BJ (cell line): ENCODE data around the gene MPPED1. TPM values are rescaled to one million over a fixed set of nuclear protein-coding genes. Genes with fewer than 3 reads are reported as not detected.

Experiments
- CTCF ChIA-PET: fragments of 350-600 bp; formaldehyde crosslinking; extraction: SDS; loops from one replicate; lab custom pipeline; 2021; ENCODE audit warnings: antibody characterized with exemption, inconsistent platforms; lab: Yijun Ruan, JAX
- POLR2A ChIA-PET: fragments of 300-600 bp; sonication (Branson Sonifier 250); formaldehyde crosslinking; extraction: SDS; loops from one replicate; lab custom pipeline; 2021; ENCODE audit warnings: antibody characterized with exemption; lab: Charles Lee
- DNase-seq: peaks from one replicate; pipeline ENCODE4 v3.0.0-alpha.2; 2011; ENCODE audit warnings: low read depth
- H3K27me3 ChIP-seq: 2 replicates; pipeline ENCODE4 v1.6.0; 2011; ENCODE audit warnings: low read length; ENCODE audit not compliant: control insufficient read depth, insufficient read depth
- H3K36me3 ChIP-seq: 2 replicates; pipeline ENCODE4 v1.5.1; 2011; ENCODE audit warnings: low read length; ENCODE audit not compliant: control insufficient read depth, insufficient read depth
- H3K4me3 ChIP-seq: 2 replicates; pipeline ENCODE4 v1.5.1; 2011; ENCODE audit warnings: low read depth, mild to moderate bottlenecking, control low read depth, low read length
- polyA plus RNA-seq: library from polyadenylated mRNA; depleted of rRNA; stranded (reverse); fragments of >200 nt; gene quantifications from 2 replicates; pipeline ENCODE4 v1.2.3, GENCODE V29; 2011
- TF ChIP-seq, protein P1 (sequence below): IDR thresholded peaks from 2 replicates; pipeline ENCODE4 v1.5.1; 2011; ENCODE audit warnings: low read depth, mild to moderate bottlenecking, control low read depth, inconsistent platforms, low read length, moderate library complexity; ENCODE audit not compliant: insufficient read depth

Gene MPPED1
- polyA plus RNA-seq, 1 experiment, result not detected

DNA sequence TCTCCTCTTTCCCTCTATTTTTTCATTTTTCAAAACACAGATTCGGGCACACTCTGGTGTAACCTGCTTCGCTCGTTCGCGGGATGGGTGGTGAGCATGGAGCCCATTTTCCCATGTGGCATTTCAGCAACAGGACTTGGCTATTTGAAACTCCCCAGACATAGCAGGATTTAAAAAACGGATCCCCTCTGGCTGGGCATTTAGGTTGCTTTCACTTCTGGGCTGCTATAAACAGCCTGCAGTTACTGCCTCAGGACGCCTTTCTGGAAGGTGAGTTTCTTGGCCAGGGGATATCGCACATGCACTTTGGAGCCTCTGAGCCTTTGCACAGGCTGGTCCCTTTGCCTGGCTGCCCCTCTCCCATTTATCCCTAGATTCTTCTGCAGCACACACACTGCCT lies 2.8 kb upstream of the MPPED1 start:
- Histone ChIP-seq H3K36me3 (no peaks in the 10 kb centered on the region), H3K27me3 (peaks cover 21% of the 10 kb centered on the region), H3K4me3 (no peak overlapping the region)
- ChIA-PET CTCF (interaction anchor here (2.3 kb wide), 1 partner anchor 20 kb away, joined by 15 read pairs; no protein-coding TSS in a partner anchor), POLR2A (no interaction called here)
- TF ChIP-seq, protein P1, sequence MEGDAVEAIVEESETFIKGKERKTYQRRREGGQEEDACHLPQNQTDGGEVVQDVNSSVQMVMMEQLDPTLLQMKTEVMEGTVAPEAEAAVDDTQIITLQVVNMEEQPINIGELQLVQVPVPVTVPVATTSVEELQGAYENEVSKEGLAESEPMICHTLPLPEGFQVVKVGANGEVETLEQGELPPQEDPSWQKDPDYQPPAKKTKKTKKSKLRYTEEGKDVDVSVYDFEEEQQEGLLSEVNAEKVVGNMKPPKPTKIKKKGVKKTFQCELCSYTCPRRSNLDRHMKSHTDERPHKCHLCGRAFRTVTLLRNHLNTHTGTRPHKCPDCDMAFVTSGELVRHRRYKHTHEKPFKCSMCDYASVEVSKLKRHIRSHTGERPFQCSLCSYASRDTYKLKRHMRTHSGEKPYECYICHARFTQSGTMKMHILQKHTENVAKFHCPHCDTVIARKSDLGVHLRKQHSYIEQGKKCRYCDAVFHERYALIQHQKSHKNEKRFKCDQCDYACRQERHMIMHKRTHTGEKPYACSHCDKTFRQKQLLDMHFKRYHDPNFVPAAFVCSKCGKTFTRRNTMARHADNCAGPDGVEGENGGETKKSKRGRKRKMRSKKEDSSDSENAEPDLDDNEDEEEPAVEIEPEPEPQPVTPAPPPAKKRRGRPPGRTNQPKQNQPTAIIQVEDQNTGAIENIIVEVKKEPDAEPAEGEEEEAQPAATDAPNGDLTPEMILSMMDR, result no peak
- no peak for DNase-seq

DNA sequence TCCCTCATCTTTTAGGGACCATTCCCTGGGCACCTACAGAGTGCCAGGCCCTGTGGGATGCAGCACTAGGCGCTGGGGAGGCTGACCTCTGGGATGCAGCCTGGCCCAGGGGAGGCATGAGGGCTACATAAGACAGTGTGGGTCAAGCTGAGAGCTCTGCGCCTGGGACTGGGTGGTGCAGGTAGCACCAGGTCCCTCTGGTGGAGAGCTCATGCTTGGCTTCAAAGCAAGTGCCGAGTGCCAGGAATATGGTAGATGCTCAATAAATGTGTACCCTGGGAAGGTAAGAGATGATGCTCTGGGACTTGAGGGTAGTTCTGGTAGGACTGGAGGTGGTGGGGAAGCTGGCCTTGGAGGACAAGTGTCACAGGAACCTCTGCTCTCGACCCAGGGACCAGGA lies 2.0 kb upstream of the MPPED1 start:
- peaks cover 26% of the 10 kb centered on the region for H3K27me3 ChIP-seq

DNA sequence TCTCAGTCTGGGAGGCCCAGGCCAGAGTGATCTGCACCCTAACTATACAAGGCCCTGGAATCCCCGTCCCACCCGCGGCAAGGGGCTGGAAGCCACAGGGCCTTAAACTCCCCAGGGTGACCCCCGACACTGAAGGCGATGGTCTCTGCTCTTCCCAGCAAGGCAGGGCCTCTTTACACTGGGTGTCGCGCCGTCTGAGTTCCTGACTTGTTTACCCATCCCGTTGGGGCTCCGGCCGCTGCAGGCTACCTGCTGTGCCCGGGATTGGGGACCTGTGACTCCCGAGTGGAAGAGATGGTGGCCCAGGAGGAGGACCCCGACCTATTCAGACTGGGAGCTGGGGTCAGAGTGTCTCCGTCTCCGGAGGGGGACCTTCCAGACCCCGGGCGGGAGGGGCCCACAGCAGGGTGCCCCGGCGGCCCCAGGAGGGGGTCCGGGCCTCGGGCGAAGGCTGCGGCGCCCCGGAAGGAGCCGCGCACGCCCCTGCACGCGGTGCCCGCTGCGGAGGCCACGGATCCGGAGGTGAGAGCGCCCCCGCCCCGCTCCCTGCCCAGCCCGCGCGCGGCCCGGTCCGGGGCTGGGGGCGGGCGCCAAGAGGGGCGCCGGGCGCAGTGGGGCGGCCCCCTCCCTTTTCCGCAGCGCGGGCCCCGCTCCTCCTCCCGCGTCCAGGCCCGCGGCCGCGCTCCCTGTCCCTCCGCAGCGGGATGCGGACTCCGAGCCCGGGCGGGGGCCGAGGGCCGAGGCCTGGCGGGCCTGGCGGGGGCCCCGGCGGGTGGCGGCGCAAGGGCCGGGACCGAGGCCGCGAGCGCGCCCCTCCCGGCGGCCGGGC lies 560 bp upstream of the MPPED1 start:
- H3K4me3 ChIP-seq, result no peak overlapping the region
- TF ChIP-seq, protein P1, result no peak
- CTCF ChIA-PET, result no interaction called here
- POLR2A ChIA-PET, result no interaction called here
- no peaks in the 10 kb centered on the region for H3K36me3 ChIP-seq
- no peak for DNase-seq
- H3K27me3 ChIP-seq, result peaks cover 29% of the 10 kb centered on the region

More for the DNA sequence above, 2.0 kb upstream of the MPPED1 start:
- TF ChIP-seq, protein P1, result no peak
- Histone ChIP-seq H3K4me3 (no peak overlapping the region), H3K36me3 (no peaks in the 10 kb centered on the region)
- ChIA-PET CTCF (no interaction called here), POLR2A (no interaction called here)
- DNase-seq, result no peak

DNA sequence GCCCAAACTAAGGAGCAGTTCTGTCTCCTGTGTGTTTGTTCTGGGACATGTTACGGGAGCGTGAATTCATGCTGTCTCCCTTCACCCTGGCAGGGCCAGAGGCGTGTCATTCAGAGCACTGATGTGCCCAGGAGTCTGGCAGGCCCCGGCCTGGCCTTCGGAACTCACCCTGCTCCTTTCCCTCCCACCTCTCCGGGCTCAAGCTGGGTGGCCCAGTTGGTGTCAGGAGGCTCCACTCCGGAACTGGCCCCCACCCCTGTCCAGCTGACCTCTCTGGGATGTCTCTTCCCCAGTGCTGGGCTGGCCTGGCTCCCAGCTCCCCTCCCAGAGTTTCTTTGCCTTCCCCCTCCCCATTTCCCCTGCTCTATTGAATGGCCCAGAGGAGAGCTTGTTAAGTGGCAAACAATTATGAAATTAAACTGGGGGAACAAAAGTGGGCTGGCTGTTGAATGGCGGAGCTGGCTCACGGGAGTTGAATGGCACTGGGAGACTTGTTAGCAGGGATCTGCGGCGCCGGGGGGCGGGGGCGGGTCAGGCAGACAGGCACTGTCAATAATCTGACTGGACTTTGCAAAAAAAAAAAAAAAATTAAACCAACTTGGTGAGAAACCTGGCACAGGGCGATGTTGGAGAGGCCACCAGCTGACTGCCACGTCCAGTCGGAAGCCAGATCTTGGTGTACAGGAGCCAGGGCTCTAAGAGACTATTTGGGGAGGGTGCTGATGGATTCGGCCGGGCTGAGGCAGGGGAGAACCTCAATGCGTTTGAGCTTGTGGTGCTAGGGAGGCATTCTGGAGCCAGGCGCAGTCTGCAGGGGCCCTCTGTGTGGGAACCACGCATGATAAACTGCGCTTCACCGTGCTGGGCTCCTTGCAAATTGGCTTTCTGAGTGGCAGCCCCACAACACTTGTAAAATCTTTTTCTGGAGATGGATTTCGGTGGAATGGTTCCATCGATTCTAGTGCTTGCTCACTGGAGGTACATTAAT lies 1.3 kb downstream of the MPPED1 start:
- no peak for DNase-seq
- H3K36me3 ChIP-seq, result no peaks in the 10 kb centered on the region
- CTCF ChIA-PET, result interaction anchor here (1.2 kb wide), 1 partner anchor 27 kb away, joined by 3 read pairs; no protein-coding TSS in a partner anchor
- peaks cover 32% of the 10 kb centered on the region for H3K27me3 ChIP-seq
- H3K4me3 ChIP-seq, result no peak overlapping the region
- POLR2A ChIA-PET, result no interaction called here
- TF ChIP-seq, protein P1, result no peak

DNA sequence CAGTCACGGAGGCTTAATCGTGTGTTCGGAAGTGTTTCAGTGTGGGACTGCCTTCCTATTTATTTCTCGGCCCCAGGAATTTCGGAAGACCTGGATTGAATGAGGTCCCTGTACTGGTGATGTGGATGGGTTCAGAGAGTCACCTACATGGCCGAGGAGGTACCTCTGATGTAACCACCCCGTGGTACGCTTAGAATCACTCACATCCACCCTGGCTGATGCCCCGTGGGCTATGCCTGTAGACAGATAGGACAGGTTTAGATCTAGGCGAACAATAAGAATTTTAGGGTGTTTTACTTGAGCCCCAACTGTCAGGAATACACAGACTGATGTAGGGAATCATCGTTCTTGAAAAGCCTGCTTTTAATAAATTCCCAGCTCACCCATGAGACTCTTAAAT lies 2.0 kb downstream of the MPPED1 start:
- POLR2A ChIA-PET, result no interaction called here
- H3K36me3 ChIP-seq, result no peaks in the 10 kb centered on the region

More for the DNA sequence above, 2.0 kb downstream of the MPPED1 start:
- CTCF ChIA-PET, result interaction anchor here (1.2 kb wide), 1 partner anchor 28 kb away, joined by 3 read pairs; no protein-coding TSS in a partner anchor
- Histone ChIP-seq H3K4me3 (no peak overlapping the region), H3K27me3 (peaks cover 32% of the 10 kb centered on the region)
- TF ChIP-seq, protein P1, result no peak
- DNase-seq, result no peak
